Activated naive CD8-positive, alpha-beta T cell treated with anti-CD3 and anti-CD28 coated beads, Interleukin-2, amount 10 ng/mL, durations not matched to agents 7 days and 5 days (primary cell): ENCODE results near the gene FBXO41. TPM values are rescaled to one million over a fixed set of nuclear protein-coding genes. Genes with fewer than 3 reads are reported as not detected.

Experiments
- ATAC-seq: fragments of 150-1000 bp; cut with Tn5 transposase; one replicate; pipeline ENCODE4 v1.10.0; 2021; ENCODE audit warnings: low read depth, moderate library complexity
- POLR2A ChIA-PET: fragments of 350-600 bp; sonication (Branson Sonifier 250); formaldehyde crosslinking; loops from one replicate; lab custom pipeline; 2021; ENCODE audit warnings: antibody characterized with exemption; lab: Charles Lee
- DNase-seq: peaks from one replicate; pipeline ENCODE4 v3.0.0; 2021
- H3K27ac Mint-ChIP-seq: one replicate; pipeline ENCODE4 v1.8.0; 2022; ENCODE audit warnings: mild to moderate bottlenecking, mixed read lengths
- H3K27me3 Mint-ChIP-seq: one replicate; pipeline ENCODE4 v1.8.0; 2022; ENCODE audit warnings: mild to moderate bottlenecking, moderate library complexity, mixed read lengths
- H3K36me3 Mint-ChIP-seq: one replicate; pipeline ENCODE4 v1.8.0; 2021; ENCODE audit warnings: mild to moderate bottlenecking, mixed read lengths
- H3K4me1 Mint-ChIP-seq: one replicate; pipeline ENCODE4 v1.8.0; 2021; ENCODE audit warnings: mixed read lengths
- H3K4me3 Mint-ChIP-seq: one replicate; pipeline ENCODE4 v1.8.0; 2022; ENCODE audit warnings: mild to moderate bottlenecking, moderate library complexity, mixed read lengths
- H3K9me3 Mint-ChIP-seq: one replicate; pipeline ENCODE4 v1.8.0; 2021; ENCODE audit warnings: mixed read lengths
- total RNA-seq, 2 experiments: library from RNA; stranded (reverse); gene quantifications; one replicate each; pipeline ENCODE4 v1.2.3, GENCODE V29; 2021

The FBXO41 gene
- total RNA-seq, 2 experiments from 2014 or later: 33.6 to 35.7 TPM

- no peaks in the 10 kb centered on the region for H3K9me3 Mint-ChIP-seq
- peaks cover 4% of the 10 kb centered on the region for H3K4me1 Mint-ChIP-seq
- ATAC-seq (no peak), DNase-seq (no peak)
- POLR2A ChIA-PET: interaction anchor here (2.0 kb wide), 1 partner anchor 91 kb away, joined by 10 read pairs; the partner anchor contains the start of gene ALMS1
- peaks cover 73% of the 10 kb centered on the region for H3K27me3 Mint-ChIP-seq
- H3K36me3 Mint-ChIP-seq: no peaks in the 10 kb centered on the region
- no peak overlapping the region for H3K4me3 Mint-ChIP-seq
- H3K27ac Mint-ChIP-seq: no peak overlapping the region
These were observed 10.0 kb upstream of the FBXO41 start for GRCh38 chr2:73294239-73294638.

GRCh38 chr2:73293534-73294171 is 9.4 kb upstream of the FBXO41 start, which contains the start of gene EGR4:
TSS of gene EGR4 (minus strand) at chr2:73293548. CDS start at chr2:73293317, 231 bp downstream.
- peaks cover 75% of the 10 kb centered on the region for H3K27me3 Mint-ChIP-seq
- peaks cover 4% of the 10 kb centered on the region for H3K4me1 Mint-ChIP-seq
- POLR2A ChIA-PET: interaction anchor here (0.8 to 2.0 kb wide), 4 partner anchors 9 to 92 kb away, joined by 3 to 10 read pairs (median 5); partner anchors contain the start of genes ALMS1, CCT7, FBXO41 and PRADC1
- no peaks in the 10 kb centered on the region for H3K36me3 Mint-ChIP-seq
- ATAC-seq: peak; percentile 89
- H3K27ac Mint-ChIP-seq: no peak within 1 kb of the TSS
- DNase-seq: peak; percentile 85
- peak within 1 kb of the TSS; percentile 74 for H3K4me3 Mint-ChIP-seq
- H3K9me3 Mint-ChIP-seq: no peaks in the 10 kb centered on the region

GRCh38 chr2:73292906-73293533 is 8.7 kb upstream of the FBXO41 start:
- no peak for DNase-seq
- Mint-ChIP-seq H3K36me3 (no peaks in the 10 kb centered on the region), H3K27me3 (peaks cover 79% of the 10 kb centered on the region), H3K9me3 (no peaks in the 10 kb centered on the region), H3K4me1 (peaks cover 8% of the 10 kb centered on the region), H3K4me3 (peak overlapping the region; percentile 61), H3K27ac (no peak overlapping the region)
- POLR2A ChIA-PET: interaction anchor here (0.8 to 2.0 kb wide), 5 partner anchors 9 to 93 kb away, joined by 3 to 10 read pairs (median 3); partner anchors contain the start of genes ALMS1, CCT7, FBXO41 and PRADC1
- ATAC-seq: no peak

GRCh38 chr2:73292316-73292905 is 8.1 kb upstream of the FBXO41 start:
- DNase-seq: peak; percentile 38
- Mint-ChIP-seq H3K27ac (no peak overlapping the region), H3K4me3 (peak overlapping the region; percentile 61), H3K9me3 (no peaks in the 10 kb centered on the region), H3K36me3 (no peaks in the 10 kb centered on the region), H3K27me3 (peaks cover 73% of the 10 kb centered on the region), H3K4me1 (peaks cover 8% of the 10 kb centered on the region)
- POLR2A ChIA-PET: interaction anchor here (1.0 to 1.9 kb wide), 2 partner anchors 8 to 59 kb away, joined by 3 to 7 read pairs; partner anchors contain the start of genes FBXO41 and PRADC1
- no peak for ATAC-seq

- DNase-seq (no peak), ATAC-seq (peak; percentile 2)
- H3K9me3 Mint-ChIP-seq: no peaks in the 10 kb centered on the region
- H3K4me1 Mint-ChIP-seq: peaks cover 9% of the 10 kb centered on the region
- H3K27me3 Mint-ChIP-seq: peaks cover 67% of the 10 kb centered on the region
- peak overlapping the region; percentile 73 for H3K4me3 Mint-ChIP-seq
- POLR2A ChIA-PET: interaction anchor here (1.0 to 1.9 kb wide), 2 partner anchors 7 to 59 kb away, joined by 3 to 7 read pairs; partner anchors contain the start of genes FBXO41 and PRADC1
- no peak overlapping the region for H3K27ac Mint-ChIP-seq
- no peaks in the 10 kb centered on the region for H3K36me3 Mint-ChIP-seq
These were observed 7.4 kb upstream of the FBXO41 start for GRCh38 chr2:73291461-73292315.

GRCh38 chr2:73291093-73291460 is 6.8 kb upstream of the FBXO41 start:
- H3K4me3 Mint-ChIP-seq: peak overlapping the region; percentile 73
- POLR2A ChIA-PET: interaction anchor here (1.4 kb wide), 1 partner anchor 58 kb away, joined by 4 read pairs; the partner anchor contains the start of gene PRADC1
- no peak overlapping the region for H3K27ac Mint-ChIP-seq
- ATAC-seq (peak; percentile 28), DNase-seq (peak; percentile 84)
- peaks cover 61% of the 10 kb centered on the region for H3K27me3 Mint-ChIP-seq
- peaks cover 11% of the 10 kb centered on the region for H3K4me1 Mint-ChIP-seq
- no peaks in the 10 kb centered on the region for H3K36me3 Mint-ChIP-seq
- no peaks in the 10 kb centered on the region for H3K9me3 Mint-ChIP-seq

- Mint-ChIP-seq H3K4me1 (peaks cover 20% of the 10 kb centered on the region), H3K27me3 (peaks cover 53% of the 10 kb centered on the region), H3K27ac (no peak overlapping the region), H3K4me3 (no peak overlapping the region), H3K36me3 (no peaks in the 10 kb centered on the region), H3K9me3 (no peaks in the 10 kb centered on the region)
- ATAC-seq (no peak), DNase-seq (no peak)
- POLR2A ChIA-PET: interaction anchor here (0.8 to 1.7 kb wide), 4 partner anchors 21 to 57 kb away, joined by 3 to 7 read pairs (median 4); partner anchors contain the start of gene PRADC1
These were observed 6.0 kb upstream of the FBXO41 start for GRCh38 chr2:73290049-73290839.

- Mint-ChIP-seq H3K4me1 (peaks cover 24% of the 10 kb centered on the region), H3K9me3 (no peaks in the 10 kb centered on the region), H3K4me3 (no peak overlapping the region), H3K36me3 (no peaks in the 10 kb centered on the region), H3K27ac (no peak overlapping the region), H3K27me3 (peaks cover 43% of the 10 kb centered on the region)
- no peak for ATAC-seq
- POLR2A ChIA-PET: interaction anchor here (1.7 kb wide), 1 partner anchor 54 kb away, joined by 7 read pairs; no protein-coding TSS in a partner anchor
- DNase-seq: no peak
These were observed 5.0 kb upstream of the FBXO41 start for GRCh38 chr2:73289304-73289703.

- peaks cover 24% of the 10 kb centered on the region for H3K27me3 Mint-ChIP-seq
- POLR2A ChIA-PET: no interaction called here
- H3K9me3 Mint-ChIP-seq: no peaks in the 10 kb centered on the region
- no peaks in the 10 kb centered on the region for H3K36me3 Mint-ChIP-seq
- ATAC-seq (no peak), DNase-seq (no peak)
- peaks cover 34% of the 10 kb centered on the region for H3K4me1 Mint-ChIP-seq
- H3K27ac Mint-ChIP-seq: no peak overlapping the region
- H3K4me3 Mint-ChIP-seq: no peak overlapping the region
These were observed 1.9 kb upstream of the FBXO41 start for GRCh38 chr2:73286134-73286655.

- ATAC-seq (peak; percentile 65), DNase-seq (peak; percentile 62)
- H3K9me3 Mint-ChIP-seq: no peaks in the 10 kb centered on the region
- H3K4me1 Mint-ChIP-seq: peaks cover 35% of the 10 kb centered on the region
- POLR2A ChIA-PET: interaction anchor here (1.6 to 2.0 kb wide), 4 partner anchors 28 to 100 kb away, joined by 4 to 18 read pairs (median 10); partner anchors contain the start of genes ALMS1, CCT7 and PRADC1
- H3K36me3 Mint-ChIP-seq: peaks cover 4% of the 10 kb centered on the region
- H3K4me3 Mint-ChIP-seq: peak overlapping the region; percentile 72
- H3K27ac Mint-ChIP-seq: peak overlapping the region; percentile 81
- H3K27me3 Mint-ChIP-seq: peaks cover 15% of the 10 kb centered on the region
These were observed 971 bp upstream of the FBXO41 start for GRCh38 chr2:73285159-73285739.

- Mint-ChIP-seq H3K9me3 (no peaks in the 10 kb centered on the region), H3K27me3 (peaks cover 5% of the 10 kb centered on the region), H3K4me1 (peaks cover 43% of the 10 kb centered on the region), H3K36me3 (peaks cover 14% of the 10 kb centered on the region), H3K27ac (peak overlapping the region; percentile 80), H3K4me3 (peak overlapping the region; percentile 86)
- POLR2A ChIA-PET: interaction anchor here (1.0 to 2.0 kb wide), 6 partner anchors 9 to 102 kb away, joined by 3 to 18 read pairs (median 6); partner anchors contain the start of genes ALMS1, CCT7, EGR4 and PRADC1
- DNase-seq: peak; percentile 53
- ATAC-seq: peak; percentile 6
These were observed 558 bp downstream of the FBXO41 start for GRCh38 chr2:73283545-73284295.
